ENCODE data around the gene OTOP1. TPM values are rescaled to one million over a fixed set of nuclear protein-coding genes. Genes with fewer than 3 reads are reported as not detected.

OTOP1 gene
- total and polyA plus RNA-seq, 10 of the 15 experiments (the other 5 are each of a cell fraction or from before 2014, with no cell fraction given) = not detected

DNA sequence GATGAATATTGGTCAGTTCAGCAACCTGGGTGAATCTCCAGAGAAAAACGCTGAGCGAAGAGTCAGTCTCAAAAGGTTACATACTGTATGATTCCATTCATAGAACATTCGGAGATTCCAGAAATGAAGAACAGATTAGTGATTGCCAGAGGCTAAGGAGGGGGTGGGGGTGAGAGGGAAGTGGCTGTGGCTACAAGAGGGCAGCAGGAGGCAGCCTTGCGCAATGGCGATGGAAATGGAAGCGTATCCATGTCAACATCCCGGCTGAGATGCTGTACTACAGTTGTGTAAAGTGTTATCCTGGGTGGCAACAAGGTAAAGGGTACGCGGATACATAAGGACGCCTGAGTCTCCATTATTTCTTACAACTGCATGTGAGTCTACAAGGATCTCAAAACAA lies 45.2 kb upstream of the OTOP1 start:
- no peak overlapping the region for H3K9ac ChIP-seq (ENCODE audit: control insufficient read depth, insufficient read depth, low read length)
- H3K27me3 ChIP-seq (replicated peaks in 1 of 2; ENCODE audit: control insufficient read depth in 2 of 2, insufficient read depth in 2 of 2, low read length in 1 of 2) = no peaks in the 10 kb centered on the region
- H3K36me3 ChIP-seq (ENCODE audit: control insufficient read depth in 2 of 2, insufficient read depth in 2 of 2, low read length in 1 of 2) = peaks cover 8 to 29% of the 10 kb centered on the region in 2 experiments; a peak in 3 of 4 replicates
- ATAC-seq = no peak
- H3K27ac ChIP-seq (ENCODE audit: control insufficient read depth, insufficient read depth) = no peak overlapping the region
- no peaks in the 10 kb centered on the region for H4K20me1 ChIP-seq (ENCODE audit: control insufficient read depth, insufficient read depth)
- no peaks in the 10 kb centered on the region for H3K4me1 ChIP-seq (ENCODE audit: control insufficient read depth, insufficient read depth, low read length)
- CTCF ChIA-PET = interaction anchor here (1.1 kb wide), 1 partner anchor 12 kb away, joined by 6 read pairs; no protein-coding TSS in a partner anchor
- SMC1A ChIA-PET (ENCODE audit: uncharacterized antibody, unreplicated experiment) = interaction anchor here (0.9 kb wide), 1 partner anchor 610 kb away, joined by 3 read pairs; no protein-coding TSS in a partner anchor
- intact Hi-C loops (cut with micrococcal nuclease; ENCODE audit: unreplicated experiment) (no loop called here), in situ Hi-C loops (cut with MboI) (no loop called here)
- no peak overlapping the region for H3K4me3 ChIP-seq
- H2AFZ ChIP-seq (ENCODE audit: control insufficient read depth, low read depth, low read length) = no peak overlapping the region
- WGBS (ENCODE audit: insufficient coverage, insufficient replicate concordance, low lambda C conversion rate, missing lambda C conversion rate) = over 99% methylated on average over 10 of the region's 10 CpGs
- FAIRE-seq = no peak
- TF ChIP-seq, protein P1, sequence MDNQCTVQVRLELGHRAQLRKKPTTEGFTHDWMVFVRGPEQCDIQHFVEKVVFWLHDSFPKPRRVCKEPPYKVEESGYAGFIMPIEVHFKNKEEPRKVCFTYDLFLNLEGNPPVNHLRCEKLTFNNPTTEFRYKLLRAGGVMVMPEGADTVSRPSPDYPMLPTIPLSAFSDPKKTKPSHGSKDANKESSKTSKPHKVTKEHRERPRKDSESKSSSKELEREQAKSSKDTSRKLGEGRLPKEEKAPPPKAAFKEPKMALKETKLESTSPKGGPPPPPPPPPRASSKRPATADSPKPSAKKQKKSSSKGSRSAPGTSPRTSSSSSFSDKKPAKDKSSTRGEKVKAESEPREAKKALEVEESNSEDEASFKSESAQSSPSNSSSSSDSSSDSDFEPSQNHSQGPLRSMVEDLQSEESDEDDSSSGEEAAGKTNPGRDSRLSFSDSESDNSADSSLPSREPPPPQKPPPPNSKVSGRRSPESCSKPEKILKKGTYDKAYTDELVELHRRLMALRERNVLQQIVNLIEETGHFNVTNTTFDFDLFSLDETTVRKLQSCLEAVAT (IDR thresholded peaks at IDR 0.05) = no peak
- TF ChIP-seq SMAD5 (IDR thresholded peaks at IDR 0.05; ENCODE audit: low read depth) (no peak), RB1 (IDR thresholded peaks at IDR 0.05; ENCODE audit: borderline replicate concordance) (no peak), CREB1 (IDR thresholded peaks at IDR 0.05; ENCODE audit: low read depth) (no peak), RCOR1 (conservative IDR thresholded peaks at IDR 0.05; ENCODE audit: low read depth, low read length) (no peak), EED (IDR thresholded peaks at IDR 0.05; ENCODE audit: low read depth) (no peak)
- TF ChIP-seq, protein P2, sequence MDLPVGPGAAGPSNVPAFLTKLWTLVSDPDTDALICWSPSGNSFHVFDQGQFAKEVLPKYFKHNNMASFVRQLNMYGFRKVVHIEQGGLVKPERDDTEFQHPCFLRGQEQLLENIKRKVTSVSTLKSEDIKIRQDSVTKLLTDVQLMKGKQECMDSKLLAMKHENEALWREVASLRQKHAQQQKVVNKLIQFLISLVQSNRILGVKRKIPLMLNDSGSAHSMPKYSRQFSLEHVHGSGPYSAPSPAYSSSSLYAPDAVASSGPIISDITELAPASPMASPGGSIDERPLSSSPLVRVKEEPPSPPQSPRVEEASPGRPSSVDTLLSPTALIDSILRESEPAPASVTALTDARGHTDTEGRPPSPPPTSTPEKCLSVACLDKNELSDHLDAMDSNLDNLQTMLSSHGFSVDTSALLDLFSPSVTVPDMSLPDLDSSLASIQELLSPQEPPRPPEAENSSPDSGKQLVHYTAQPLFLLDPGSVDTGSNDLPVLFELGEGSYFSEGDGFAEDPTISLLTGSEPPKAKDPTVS (IDR thresholded peaks at IDR 0.05; ENCODE audit: low read depth, low read length) = no peak
- H3K79me2 ChIP-seq (ENCODE audit: control insufficient read depth, insufficient read depth, low read length) = no peaks in the 10 kb centered on the region
- H3K4me2 ChIP-seq (ENCODE audit: control insufficient read depth, insufficient read depth) = no peak overlapping the region
- RAD21 ChIA-PET (ENCODE audit: unreplicated experiment) = no interaction called here
- no peak for DNase-seq (ENCODE audit: low read depth, low spot score)
- no peaks in the 10 kb centered on the region for H3K9me3 ChIP-seq (replicated peaks; ENCODE audit: control insufficient read depth, insufficient read depth, low read length)
- BruUV-seq (replicated peaks) = no TSS peak
- POLR2A ChIA-PET = no interaction called here
